ENCODE results near the gene THSD7B.

- TF ChIP-seq CTCF (conservative IDR thresholded peaks at IDR 0.05; ENCODE audit: low read depth in 2 of 2): no peak
- no peak for TF ChIP-seq EZH2 (IDR thresholded peaks at IDR 0.05; ENCODE audit: low read depth, unreplicated experiment)
- TF ChIP-seq EZH2phosphoT487 (IDR thresholded peaks at IDR 0.05; ENCODE audit: unreplicated experiment): no peak
- no peak for TF ChIP-seq REST (IDR thresholded peaks at IDR 0.05; ENCODE audit: unreplicated experiment)
- TF ChIP-seq CREB1 (CRISPR knock-in tag; IDR thresholded peaks at IDR 0.05; ENCODE audit: low read depth): no peak
- no peak for TF ChIP-seq STAT1 (IDR thresholded peaks at IDR 0.05; ENCODE audit: unreplicated experiment)
Measured at GRCh38 chr2:137211761-137212160, 446.4 kb downstream of the THSD7B start.
